ENCODE measurements around the gene TMEM233. TPM values are rescaled to one million over a fixed set of nuclear protein-coding genes. Genes with fewer than 3 reads are reported as not detected.

Gene TMEM233
- total and polyA plus RNA-seq, 10 of the 15 experiments (the other 5 are each of a cell fraction or from before 2014, with no cell fraction given), result not detected

DNA sequence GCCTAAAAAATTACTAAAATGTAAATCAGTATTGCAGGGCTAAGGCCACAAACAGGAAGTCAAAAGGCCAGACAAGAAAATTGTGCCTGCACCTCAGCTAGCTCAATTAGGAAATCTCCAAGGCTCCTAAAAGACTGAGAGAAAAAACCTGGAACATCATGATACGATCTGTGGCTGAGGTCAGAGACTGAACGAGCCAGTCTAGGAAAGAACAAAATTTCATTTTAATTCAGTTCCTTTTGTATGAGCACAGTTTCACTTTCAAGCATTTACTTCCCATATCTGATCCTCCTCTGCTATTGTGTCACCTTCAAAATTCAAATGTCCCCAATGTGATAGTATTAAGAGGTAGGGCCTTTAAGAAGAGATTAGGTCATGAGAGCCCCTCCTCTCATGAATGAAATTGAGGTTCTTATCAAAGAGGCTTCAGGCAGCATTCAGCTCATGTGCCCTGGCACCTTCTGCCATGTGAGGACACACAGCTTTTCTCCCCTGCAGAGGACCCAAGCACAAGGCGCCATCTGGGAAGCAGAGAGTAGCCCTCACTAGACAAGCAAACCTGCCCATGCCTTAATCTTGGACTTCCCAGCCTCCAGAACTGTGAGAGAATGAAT is 89.2 kb downstream of the TMEM233 start:
- DNase-seq (ENCODE audit: low read depth, low spot score) (peak; percentile 35), ATAC-seq (peak; percentile 74), FAIRE-seq (peak; percentile 78)
- H4K20me1 ChIP-seq (ENCODE audit: control insufficient read depth, insufficient read depth), result no peaks in the 10 kb centered on the region
- in situ Hi-C loops (cut with MboI), result no loop called here
- no TSS peak for BruUV-seq (replicated peaks)
- peaks cover 12 to 20% of the 10 kb centered on the region in 2 experiments for H3K36me3 ChIP-seq (ENCODE audit: control insufficient read depth in 2 of 2, insufficient read depth in 2 of 2, low read length in 1 of 2)
- peak overlapping the region; percentile 77 for H3K27ac ChIP-seq (ENCODE audit: control insufficient read depth, insufficient read depth)
- H3K79me2 ChIP-seq (ENCODE audit: control insufficient read depth, insufficient read depth, low read length), result no peaks in the 10 kb centered on the region
- H2AFZ ChIP-seq (ENCODE audit: control insufficient read depth, low read depth, low read length), result peak overlapping the region; percentile 11; the same call in 1 of the 2 replicates
- intact Hi-C loops (cut with micrococcal nuclease; ENCODE audit: unreplicated experiment), result no loop called here
- H3K27me3 ChIP-seq (replicated peaks in 1 of 2; ENCODE audit: control insufficient read depth in 2 of 2, insufficient read depth in 2 of 2, low read length in 1 of 2), result no peaks in the 10 kb centered on the region
- H3K4me3 ChIP-seq, result peak overlapping the region; percentile 2; the same call in 1 of the 2 replicates
- 31% methylated on average over 3 of the region's 3 CpGs for WGBS (ENCODE audit: insufficient coverage, insufficient replicate concordance, low lambda C conversion rate, missing lambda C conversion rate)
- ChIA-PET POLR2A (interaction anchor here (0.9 to 3.9 kb wide), 3 partner anchors 13 to 18 kb away, joined by 4 to 54 read pairs (median 12); partner anchors contain the start of gene PRKAB1), RAD21 (ENCODE audit: unreplicated experiment) (interaction anchor here (1.1 to 5.0 kb wide), 4 partner anchors 14 to 97 kb away, joined by 3 to 41 read pairs (median 10); partner anchors contain the start of gene PRKAB1), SMC1A (ENCODE audit: uncharacterized antibody, unreplicated experiment) (interaction anchor here (0.6 to 5.7 kb wide), 9 partner anchors 12 to 181 kb away, joined by 3 to 83 read pairs (median 4); partner anchors contain the start of gene PRKAB1), CTCF (interaction anchor here (0.7 to 8.6 kb wide), 8 partner anchors 12 to 220 kb away, joined by 3 to 91 read pairs (median 11); partner anchors contain the start of gene PRKAB1)
- peaks cover 20% of the 10 kb centered on the region for H3K4me1 ChIP-seq (ENCODE audit: control insufficient read depth, insufficient read depth, low read length)
- TF ChIP-seq ZBED1 (IDR thresholded peaks at IDR 0.05; ENCODE audit: borderline replicate concordance) (no peak), RUNX3 (IDR thresholded peaks at IDR 0.05; ENCODE audit: low read length) (peak; percentile 18; the same call in 1 of the 2 replicates), IKZF2 (IDR thresholded peaks at IDR 0.05) (no peak), CREB1 (IDR thresholded peaks at IDR 0.05; ENCODE audit: low read depth) (0 out of 2 replicates have a peak, but pooled peaks have one; percentile 10), SPI1 (IDR thresholded peaks at IDR 0.05; ENCODE audit: borderline replicate concordance, insufficient read depth, low read depth, low read length) (peak; percentile 43), NFIC (IDR thresholded peaks at IDR 0.05; ENCODE audit: low read depth, low read length) (0 out of 2 replicates have a peak, but pooled peaks have one; percentile 32), WRNIP1 (IDR thresholded peaks at IDR 0.05; ENCODE audit: borderline replicate concordance, low read depth, low read length) (no peak), POLR2AphosphoS2 (IDR thresholded peaks at IDR 0.05; ENCODE audit: low read depth, low read length) (0 out of 2 replicates have a peak, but pooled peaks have one; percentile 26)
- TF ChIP-seq, protein P1, sequence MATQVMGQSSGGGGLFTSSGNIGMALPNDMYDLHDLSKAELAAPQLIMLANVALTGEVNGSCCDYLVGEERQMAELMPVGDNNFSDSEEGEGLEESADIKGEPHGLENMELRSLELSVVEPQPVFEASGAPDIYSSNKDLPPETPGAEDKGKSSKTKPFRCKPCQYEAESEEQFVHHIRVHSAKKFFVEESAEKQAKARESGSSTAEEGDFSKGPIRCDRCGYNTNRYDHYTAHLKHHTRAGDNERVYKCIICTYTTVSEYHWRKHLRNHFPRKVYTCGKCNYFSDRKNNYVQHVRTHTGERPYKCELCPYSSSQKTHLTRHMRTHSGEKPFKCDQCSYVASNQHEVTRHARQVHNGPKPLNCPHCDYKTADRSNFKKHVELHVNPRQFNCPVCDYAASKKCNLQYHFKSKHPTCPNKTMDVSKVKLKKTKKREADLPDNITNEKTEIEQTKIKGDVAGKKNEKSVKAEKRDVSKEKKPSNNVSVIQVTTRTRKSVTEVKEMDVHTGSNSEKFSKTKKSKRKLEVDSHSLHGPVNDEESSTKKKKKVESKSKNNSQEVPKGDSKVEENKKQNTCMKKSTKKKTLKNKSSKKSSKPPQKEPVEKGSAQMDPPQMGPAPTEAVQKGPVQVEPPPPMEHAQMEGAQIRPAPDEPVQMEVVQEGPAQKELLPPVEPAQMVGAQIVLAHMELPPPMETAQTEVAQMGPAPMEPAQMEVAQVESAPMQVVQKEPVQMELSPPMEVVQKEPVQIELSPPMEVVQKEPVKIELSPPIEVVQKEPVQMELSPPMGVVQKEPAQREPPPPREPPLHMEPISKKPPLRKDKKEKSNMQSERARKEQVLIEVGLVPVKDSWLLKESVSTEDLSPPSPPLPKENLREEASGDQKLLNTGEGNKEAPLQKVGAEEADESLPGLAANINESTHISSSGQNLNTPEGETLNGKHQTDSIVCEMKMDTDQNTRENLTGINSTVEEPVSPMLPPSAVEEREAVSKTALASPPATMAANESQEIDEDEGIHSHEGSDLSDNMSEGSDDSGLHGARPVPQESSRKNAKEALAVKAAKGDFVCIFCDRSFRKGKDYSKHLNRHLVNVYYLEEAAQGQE (IDR thresholded peaks at IDR 0.05; ENCODE audit: low read depth, low read length), result no peak
- TF ChIP-seq, protein P2, sequence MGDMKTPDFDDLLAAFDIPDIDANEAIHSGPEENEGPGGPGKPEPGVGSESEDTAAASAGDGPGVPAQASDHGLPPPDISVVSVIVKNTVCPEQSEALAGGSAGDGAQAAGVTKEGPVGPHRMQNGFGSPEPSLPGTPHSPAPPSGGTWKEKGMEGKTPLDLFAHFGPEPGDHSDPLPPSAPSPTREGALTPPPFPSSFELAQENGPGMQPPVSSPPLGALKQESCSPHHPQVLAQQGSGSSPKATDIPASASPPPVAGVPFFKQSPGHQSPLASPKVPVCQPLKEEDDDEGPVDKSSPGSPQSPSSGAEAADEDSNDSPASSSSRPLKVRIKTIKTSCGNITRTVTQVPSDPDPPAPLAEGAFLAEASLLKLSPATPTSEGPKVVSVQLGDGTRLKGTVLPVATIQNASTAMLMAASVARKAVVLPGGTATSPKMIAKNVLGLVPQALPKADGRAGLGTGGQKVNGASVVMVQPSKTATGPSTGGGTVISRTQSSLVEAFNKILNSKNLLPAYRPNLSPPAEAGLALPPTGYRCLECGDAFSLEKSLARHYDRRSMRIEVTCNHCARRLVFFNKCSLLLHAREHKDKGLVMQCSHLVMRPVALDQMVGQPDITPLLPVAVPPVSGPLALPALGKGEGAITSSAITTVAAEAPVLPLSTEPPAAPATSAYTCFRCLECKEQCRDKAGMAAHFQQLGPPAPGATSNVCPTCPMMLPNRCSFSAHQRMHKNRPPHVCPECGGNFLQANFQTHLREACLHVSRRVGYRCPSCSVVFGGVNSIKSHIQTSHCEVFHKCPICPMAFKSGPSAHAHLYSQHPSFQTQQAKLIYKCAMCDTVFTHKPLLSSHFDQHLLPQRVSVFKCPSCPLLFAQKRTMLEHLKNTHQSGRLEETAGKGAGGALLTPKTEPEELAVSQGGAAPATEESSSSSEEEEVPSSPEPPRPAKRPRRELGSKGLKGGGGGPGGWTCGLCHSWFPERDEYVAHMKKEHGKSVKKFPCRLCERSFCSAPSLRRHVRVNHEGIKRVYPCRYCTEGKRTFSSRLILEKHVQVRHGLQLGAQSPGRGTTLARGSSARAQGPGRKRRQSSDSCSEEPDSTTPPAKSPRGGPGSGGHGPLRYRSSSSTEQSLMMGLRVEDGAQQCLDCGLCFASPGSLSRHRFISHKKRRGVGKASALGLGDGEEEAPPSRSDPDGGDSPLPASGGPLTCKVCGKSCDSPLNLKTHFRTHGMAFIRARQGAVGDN (IDR thresholded peaks at IDR 0.05), result peak; percentile 27; the same call in 1 of the 2 replicates
- H3K9ac ChIP-seq (ENCODE audit: control insufficient read depth, insufficient read depth, low read length), result no peak overlapping the region
- no peaks in the 10 kb centered on the region for H3K9me3 ChIP-seq (replicated peaks; ENCODE audit: control insufficient read depth, insufficient read depth, low read length)
- H3K4me2 ChIP-seq (ENCODE audit: control insufficient read depth, insufficient read depth), result peak overlapping the region; percentile 44

Data from GM12878 (cell line).